Measurements from ENCODE around the gene FNIP1.
"Not testable (repeated sequence)": the region's sequence is repeated elsewhere in the genome, so short reads cannot be mapped to it uniquely, and the experiment has no call there.

FNIP1 gene

GRCh38 chr5:131684595-131684994 is 112.2 kb downstream of the FNIP1 start:
- no peak for DNase-seq (ENCODE audit: low spot score)

- DNase-seq (ENCODE audit: low spot score), result no peak
Measured at GRCh38 chr5:131684051-131684450, 112.8 kb downstream of the FNIP1 start.

GRCh38 chr5:131682826-131683225 is 114.0 kb downstream of the FNIP1 start:
- no peak for DNase-seq (ENCODE audit: low spot score)

GRCh38 chr5:131682175-131682574 is 114.6 kb downstream of the FNIP1 start:
- no peak for DNase-seq (ENCODE audit: low spot score)

- DNase-seq (ENCODE audit: low spot score), result peak; percentile 16
Measured at GRCh38 chr5:131679911-131680310, 116.9 kb downstream of the FNIP1 start.

- not testable (repeated sequence) for DNase-seq (ENCODE audit: low spot score)
Measured at GRCh38 chr5:131678273-131678672, 118.5 kb downstream of the FNIP1 start.

GRCh38 chr5:131677115-131677514 is 119.7 kb downstream of the FNIP1 start:
- no peak for DNase-seq (ENCODE audit: low spot score)

- DNase-seq (ENCODE audit: low spot score), result no peak
Measured at GRCh38 chr5:131672776-131673175, 124.0 kb downstream of the FNIP1 start.

GRCh38 chr5:131671994-131672655 is 124.7 kb downstream of the FNIP1 start:
- peak; percentile 47 for DNase-seq (ENCODE audit: low spot score)

- DNase-seq (ENCODE audit: low spot score), result no peak
Measured at GRCh38 chr5:131671409-131671808, 125.4 kb downstream of the FNIP1 start.

- no peak for DNase-seq (ENCODE audit: low spot score)
Measured at GRCh38 chr5:131664929-131665328, 131.9 kb downstream of the FNIP1 start.

- DNase-seq (ENCODE audit: low spot score), result no peak
Measured at GRCh38 chr5:131661933-131662332, 134.9 kb downstream of the FNIP1 start.

GRCh38 chr5:131659841-131660240 is 137.0 kb downstream of the FNIP1 start:
- DNase-seq (ENCODE audit: low spot score), result no peak

GRCh38 chr5:131659290-131659689 is 137.5 kb downstream of the FNIP1 start:
- no peak for DNase-seq (ENCODE audit: low spot score)

- DNase-seq (ENCODE audit: low spot score), result no peak
Measured at GRCh38 chr5:131654776-131655175, 142.0 kb downstream of the FNIP1 start.

GRCh38 chr5:131654309-131654708 is 142.5 kb downstream of the FNIP1 start:
- DNase-seq (ENCODE audit: low spot score), result no peak

GRCh38 chr5:131649161-131649560 is 147.7 kb downstream of the FNIP1 start:
- DNase-seq (ENCODE audit: low spot score), result no peak

GRCh38 chr5:131647048-131647769 is 149.6 kb downstream of the FNIP1 start:
- DNase-seq (ENCODE audit: low spot score), result no peak

GRCh38 chr5:131644822-131645221 is 152.0 kb downstream of the FNIP1 start:
- no peak for DNase-seq (ENCODE audit: low spot score)

GRCh38 chr5:131644370-131644769 is 152.4 kb downstream of the FNIP1 start:
- DNase-seq (ENCODE audit: low spot score), result no peak

- no peak for DNase-seq (ENCODE audit: low spot score)
Measured at GRCh38 chr5:131641494-131641893, 155.3 kb downstream of the FNIP1 start.

- DNase-seq (ENCODE audit: low spot score), result no peak
Measured at GRCh38 chr5:131640043-131640856, 156.6 kb downstream of the FNIP1 start.

GRCh38 chr5:131639148-131639547 is 157.7 kb downstream of the FNIP1 start:
- DNase-seq (ENCODE audit: low spot score), result no peak

Measured in AG08396 (cell line).